GM23248 (cell line): ENCODE data around the gene ADGRD2.

Source experiments
- EZH2 ChIP-seq: fragments of 200-600 bp; sonication (generic); IDR thresholded peaks from 2 replicates; pipeline ENCODE4 v1.6.1; 2018; ENCODE audit warnings: antibody characterized with exemption, mild to moderate bottlenecking; ENCODE audit not compliant: insufficient read depth, poor library complexity, severe bottlenecking
- EZH2phosphoT487 ChIP-seq: fragments of 200-600 bp; sonication (generic); IDR thresholded peaks from 2 replicates; pipeline ENCODE4 v1.6.1; 2018; ENCODE audit warnings: antibody characterized with exemption, moderate library complexity, mild to moderate bottlenecking, low read depth; ENCODE audit not compliant: insufficient read depth

- TF ChIP-seq EZH2 (no peak), EZH2phosphoT487 (no peak)
These were observed 9.0 kb upstream of the ADGRD2 start for GRCh38 chr9:124441291-124441690.
